GM23248 (cell line): Measurements from ENCODE around the gene CES3. TPM values are rescaled to one million over a fixed set of nuclear protein-coding genes. Genes with fewer than 3 reads are reported as not detected.
"Not testable (repeated sequence)": the region's sequence is repeated elsewhere in the genome, so short reads cannot be mapped to it uniquely, and the experiment has no call there.

Experiments
- DNase-seq: peaks from one replicate; pipeline ENCODE4 v3.0.0-alpha.2; 2015
- H2AFZ ChIP-seq: fragments of 200-600 bp; sonication (generic); 2 replicates; pipeline ENCODE4 v1.6.1; 2016; ENCODE audit warnings: antibody characterized with exemption
- H3F3A ChIP-seq: fragments of 200-600 bp; sonication (generic); 2 replicates; pipeline ENCODE4 v1.6.1; 2016; ENCODE audit warnings: mild to moderate bottlenecking, antibody characterized with exemption, mixed run types; ENCODE audit not compliant: insufficient read depth
- H3K27ac ChIP-seq: fragments of 200-600 bp; sonication (generic); 2 replicates; pipeline ENCODE4 v1.5.1; 2016; ENCODE audit warnings: mild to moderate bottlenecking
- H3K27me3 ChIP-seq: fragments of 200-600 bp; sonication (generic); replicated peaks from 2 replicates; pipeline ENCODE4 v1.6.1; 2016; ENCODE audit warnings: mild to moderate bottlenecking; ENCODE audit not compliant: insufficient read depth
- H3K36me3 ChIP-seq: fragments of 200-600 bp; sonication (generic); 2 replicates; pipeline ENCODE4 v1.6.1; 2016; ENCODE audit warnings: low read depth, mild to moderate bottlenecking
- H3K4me1 ChIP-seq: fragments of 200-600 bp; sonication (generic); 2 replicates; pipeline ENCODE4 v1.6.1; 2016; ENCODE audit warnings: mild to moderate bottlenecking; ENCODE audit not compliant: insufficient read depth
- H3K4me2 ChIP-seq: fragments of 200-600 bp; sonication (generic); one replicate; pipeline ENCODE4 v1.6.1; 2016; ENCODE audit warnings: mild to moderate bottlenecking; ENCODE audit not compliant: unreplicated experiment
- H3K4me3 ChIP-seq: fragments of 200-600 bp; sonication (generic); 2 replicates; pipeline ENCODE4 v1.5.1; 2016; ENCODE audit warnings: mild to moderate bottlenecking
- H3K79me2 ChIP-seq: fragments of 200-600 bp; sonication (generic); 2 replicates; pipeline ENCODE4 v1.6.1; 2016; ENCODE audit warnings: mild to moderate bottlenecking; ENCODE audit not compliant: insufficient read depth
- H3K9ac ChIP-seq: fragments of 200-600 bp; sonication (generic); 2 replicates; pipeline ENCODE4 v1.6.1; 2016; ENCODE audit warnings: mild to moderate bottlenecking
- H3K9me2 ChIP-seq: fragments of 200-600 bp; sonication (generic); 2 replicates; pipeline ENCODE4 v1.6.1; 2016; ENCODE audit warnings: mixed run types, mild to moderate bottlenecking, moderate library complexity; ENCODE audit not compliant: insufficient read depth
- H3K9me3 ChIP-seq: fragments of 200-600 bp; sonication (generic); one replicate; pipeline ENCODE4 v1.6.1; 2017; ENCODE audit warnings: low read depth
- H4K20me1 ChIP-seq: fragments of 200-600 bp; sonication (generic); 2 replicates; pipeline ENCODE4 v1.6.0; 2016; ENCODE audit not compliant: insufficient read depth
- EZH2 ChIP-seq: fragments of 200-600 bp; sonication (generic); IDR thresholded peaks from 2 replicates; pipeline ENCODE4 v1.6.1; 2018; ENCODE audit warnings: antibody characterized with exemption, mild to moderate bottlenecking; ENCODE audit not compliant: insufficient read depth, poor library complexity, severe bottlenecking
- EZH2phosphoT487 ChIP-seq: fragments of 200-600 bp; sonication (generic); IDR thresholded peaks from 2 replicates; pipeline ENCODE4 v1.6.1; 2018; ENCODE audit warnings: antibody characterized with exemption, moderate library complexity, mild to moderate bottlenecking, low read depth; ENCODE audit not compliant: insufficient read depth
- WGBS, 2 experiments: methylation state at CpG; one replicate each; pipeline ENCODE4 v1.1.6; 2015 to 2017; ENCODE audit warnings: low lambda C conversion rate in 2 of 2, low coverage in 1 of 2; ENCODE audit errors: missing lambda C conversion rate in 2 of 2; 5-methylcytosine and 5-hydroxymethylcytosine counted together
- in situ Hi-C: fragments of 300-500 bp; cut with MboI; formaldehyde crosslinking; loops from 2 replicates; pipeline ENCODE4 v1.15.0; 2020
- polyA plus RNA-seq: library from polyadenylated mRNA; unstranded; fragments of >200 nt; fragmentation: Nextera tagmentation; extraction: Ambion mirVana; gene quantifications from 2 replicates; pipeline ENCODE4 v1.2.1, GENCODE V29; 2016
- total RNA-seq: library from RNA; depleted of rRNA; stranded (reverse); fragments of >200 nt; shearing (Covaris generic); gene quantifications from 2 replicates; pipeline ENCODE4 v1.2.3, GENCODE V29; 2014

The CES3 gene
- total and polyA plus RNA-seq, 2 experiments from 2014 or later = not detected

GRCh38 chr16:66940236-66940635 is 20.8 kb upstream of the CES3 start:
- TF ChIP-seq EZH2phosphoT487 (no peak), EZH2 (no peak)
- no peaks in the 10 kb centered on the region for H3K9me3 ChIP-seq
- in situ Hi-C loops = no loop called here
- H3K4me1 ChIP-seq = 0 out of 2 replicates have a peak, but pooled peaks cover 3% of the 10 kb centered on the region
- WGBS, 2 experiments = 86 to 89% methylated on average over 15 to 16 of the region's 16 CpGs
- no peak overlapping the region for H2AFZ ChIP-seq
- H4K20me1 ChIP-seq = no peaks in the 10 kb centered on the region; the same call in 1 of the 2 replicates
- H3K4me2 ChIP-seq = no peak overlapping the region
- no peak overlapping the region for H3K9ac ChIP-seq
- no peak for DNase-seq
- H3K79me2 ChIP-seq = peaks cover 25% of the 10 kb centered on the region
- H3K4me3 ChIP-seq = no peak overlapping the region
- peaks cover 7% of the 10 kb centered on the region; the same call in 1 of the 2 replicates for H3K36me3 ChIP-seq
- no peaks in the 10 kb centered on the region for H3F3A ChIP-seq
- H3K27ac ChIP-seq = no peak overlapping the region
- H3K9me2 ChIP-seq = no peaks in the 10 kb centered on the region
- no peaks in the 10 kb centered on the region for H3K27me3 ChIP-seq

DNA sequence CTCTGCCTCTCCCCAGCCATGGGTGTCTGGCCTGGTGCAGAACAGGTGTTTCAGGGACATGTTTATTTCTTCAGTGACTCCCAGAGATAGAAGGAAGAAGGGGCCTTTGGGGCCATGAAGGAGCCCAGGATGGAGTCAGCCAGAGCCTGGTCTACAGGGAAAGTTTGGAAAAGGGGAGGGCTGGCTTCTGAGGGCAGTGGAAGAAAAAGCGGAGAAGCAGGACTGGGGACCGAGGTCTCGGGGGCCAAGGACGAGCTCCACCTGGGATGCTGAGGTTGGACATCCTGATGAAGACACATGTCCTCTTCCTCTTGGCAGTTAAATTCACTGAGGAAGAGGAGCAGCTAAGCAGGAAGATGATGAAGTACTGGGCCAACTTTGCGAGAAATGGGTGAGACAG is 18.1 kb upstream of the CES3 start:
- TF ChIP-seq EZH2 (no peak), EZH2phosphoT487 (no peak)
- in situ Hi-C loops = no loop called here
- H3K36me3 ChIP-seq = peaks cover 4% of the 10 kb centered on the region; the same call in 1 of the 2 replicates

DNA sequence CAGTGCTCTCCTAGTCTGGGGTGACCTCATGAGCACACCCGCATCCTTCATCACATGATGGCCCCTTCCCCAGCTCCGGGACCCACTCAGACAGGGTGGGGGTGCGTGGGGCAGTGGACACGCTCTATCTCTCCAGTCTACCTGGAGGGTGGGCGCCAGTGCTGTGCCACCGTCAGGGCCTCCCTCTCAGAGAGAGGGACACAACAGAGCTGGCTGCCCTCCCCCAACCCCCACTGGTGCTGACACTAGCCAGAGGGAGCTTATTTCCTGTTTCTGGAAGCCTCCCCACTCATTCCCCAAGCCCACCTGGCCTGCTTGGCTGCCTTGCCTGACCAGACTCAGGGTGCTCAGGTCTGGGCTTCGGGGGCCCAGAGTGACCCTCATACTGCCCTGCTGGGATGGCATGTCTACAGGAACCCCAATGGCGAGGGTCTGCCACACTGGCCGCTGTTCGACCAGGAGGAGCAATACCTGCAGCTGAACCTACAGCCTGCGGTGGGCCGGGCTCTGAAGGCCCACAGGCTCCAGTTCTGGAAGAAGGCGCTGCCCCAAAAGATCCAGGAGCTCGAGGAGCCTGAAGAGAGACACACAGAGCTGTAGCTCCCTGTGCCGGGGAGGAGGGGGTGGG is 17.5 kb upstream of the CES3 start:
- Histone ChIP-seq H2AFZ (no peak overlapping the region), H3K36me3 (peaks cover 4% of the 10 kb centered on the region; the same call in 1 of the 2 replicates)
- WGBS, 2 experiments = 93 to 95% methylated on average over 14 to 15 of the region's 15 CpGs

More for the DNA sequence above, 18.1 kb upstream of the CES3 start:
- no peak overlapping the region for H3K27ac ChIP-seq
- H4K20me1 ChIP-seq = no peaks in the 10 kb centered on the region
- WGBS, 2 experiments = 95% methylated on average over 5 of the region's 5 CpGs
- no peak overlapping the region for H3K4me2 ChIP-seq
- H3K9me2 ChIP-seq = no peaks in the 10 kb centered on the region
- H3K9ac ChIP-seq = no peak overlapping the region
- no peaks in the 10 kb centered on the region for H3K27me3 ChIP-seq
- H3K79me2 ChIP-seq = no peaks in the 10 kb centered on the region
- no peak overlapping the region for H3K4me3 ChIP-seq
- H3F3A ChIP-seq = 0 out of 2 replicates have a peak, but pooled peaks cover 4% of the 10 kb centered on the region
- H3K9me3 ChIP-seq = no peaks in the 10 kb centered on the region
- no peak for DNase-seq
- H3K4me1 ChIP-seq = peaks cover 4% of the 10 kb centered on the region; the same call in 1 of the 2 replicates
- no peak overlapping the region for H2AFZ ChIP-seq

DNA sequence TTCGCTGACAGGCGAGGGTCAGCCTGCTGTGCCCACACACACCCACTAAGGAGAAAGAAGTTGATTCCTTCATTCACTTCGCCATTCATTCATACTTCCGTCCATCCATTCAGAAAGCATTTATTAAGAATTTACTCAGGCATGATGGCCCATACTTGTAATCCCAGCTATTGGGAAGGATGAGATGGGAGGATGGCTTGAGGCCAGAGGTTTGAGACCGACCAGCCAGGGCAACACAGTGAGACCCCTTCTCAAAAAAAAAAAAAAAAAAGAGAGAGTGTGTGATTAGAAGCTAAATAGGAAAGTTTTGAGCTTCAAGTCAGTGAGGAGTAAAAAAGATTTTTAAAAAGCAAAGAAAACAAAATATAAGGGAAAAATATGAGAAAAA is 17.0 kb upstream of the CES3 start:
- Histone ChIP-seq H3K79me2 (no peaks in the 10 kb centered on the region), H3K27me3 (no peaks in the 10 kb centered on the region; the same call in none of the 2 replicates), H2AFZ (no peak overlapping the region), H3K4me1 (peaks cover 4% of the 10 kb centered on the region; the same call in 1 of the 2 replicates), H3K4me3 (no peak overlapping the region), H3K9ac (no peak overlapping the region), H4K20me1 (no peaks in the 10 kb centered on the region), H3K4me2 (no peak overlapping the region), H3K9me2 (no peaks in the 10 kb centered on the region), H3K27ac (no peak overlapping the region), H3F3A (0 out of 2 replicates have a peak, but pooled peaks cover 4% of the 10 kb centered on the region), H3K9me3 (no peaks in the 10 kb centered on the region), H3K36me3 (peaks cover 4% of the 10 kb centered on the region; the same call in 1 of the 2 replicates)
- in situ Hi-C loops = no loop called here
- DNase-seq = no peak
- TF ChIP-seq EZH2 (no peak), EZH2phosphoT487 (no peak)
- WGBS, 2 experiments = 75 to 78% methylated on average over 5 of the region's 5 CpGs

More for the DNA sequence above, 17.5 kb upstream of the CES3 start:
- Histone ChIP-seq H3K4me3 (no peak overlapping the region), H3K9me3 (no peaks in the 10 kb centered on the region), H3K9me2 (no peaks in the 10 kb centered on the region), H3K4me1 (peaks cover 4% of the 10 kb centered on the region; the same call in 1 of the 2 replicates), H3K27ac (no peak overlapping the region), H4K20me1 (no peaks in the 10 kb centered on the region), H3F3A (0 out of 2 replicates have a peak, but pooled peaks cover 4% of the 10 kb centered on the region), H3K9ac (no peak overlapping the region), H3K4me2 (no peak overlapping the region), H3K27me3 (no peaks in the 10 kb centered on the region; the same call in 1 of the 2 replicates), H3K79me2 (no peaks in the 10 kb centered on the region)
- TF ChIP-seq EZH2 = no peak
- no peak for TF ChIP-seq EZH2phosphoT487
- in situ Hi-C loops = no loop called here
- DNase-seq = no peak

DNA sequence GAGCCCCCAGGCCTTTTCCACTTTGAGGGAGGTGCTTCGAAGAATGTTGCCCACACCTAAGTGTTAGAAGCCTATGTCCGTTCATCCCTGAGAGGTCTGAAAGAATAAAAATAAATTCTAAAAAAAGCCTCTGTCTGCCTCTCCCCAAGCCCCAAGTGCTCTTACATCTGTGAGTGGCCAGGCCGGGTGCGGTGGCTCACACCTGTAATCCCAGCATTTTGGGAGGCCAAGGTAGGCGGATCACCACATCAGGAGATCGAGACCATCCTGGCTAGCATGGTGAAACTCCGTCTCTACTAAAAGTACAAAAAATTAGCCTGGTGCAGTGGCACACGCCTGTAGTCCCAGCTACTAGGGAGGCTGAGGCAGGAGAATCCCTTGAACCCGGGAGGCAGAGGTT is 16.1 kb upstream of the CES3 start:
- H3K4me1 ChIP-seq, H3K4me3 ChIP-seq, H3F3A ChIP-seq, H3K9me2 ChIP-seq, H3K27ac ChIP-seq, H3K27me3 ChIP-seq, H3K36me3 ChIP-seq, in situ Hi-C loops, DNase-seq, H3K9ac ChIP-seq, H3K4me2 ChIP-seq, H3K79me2 ChIP-seq, H3K9me3 ChIP-seq, H4K20me1 ChIP-seq, H2AFZ ChIP-seq: not testable (repeated sequence)
- 77 to 80% methylated on average over 9 of the region's 9 CpGs for WGBS, 2 experiments
